ENCODE measurements around the gene GPR35. TPM values are rescaled to one million over a fixed set of nuclear protein-coding genes. Genes with fewer than 3 reads are reported as not detected.

GPR35 gene
- total and polyA plus RNA-seq, 4 donors, result 0.30 to 2.4 (median 0.44) TPM

- Histone ChIP-seq H3K27me3 (ENCODE audit: control insufficient read depth in 4 of 4, insufficient read depth in 4 of 4, low read length in 3 of 4) (no peaks in the 10 kb centered on the region), H3K27ac (ENCODE audit: low read depth in 1 of 2, low read length in 2 of 2) (no peak overlapping the region), H3K9me3 (ENCODE audit: control insufficient read depth in 4 of 4, low read length in 3 of 4) (no peaks in the 10 kb centered on the region), H3K4me1 (ENCODE audit: control insufficient read depth in 4 of 4, insufficient read depth in 4 of 4, low read length in 3 of 4) (peaks cover 10 to 31% (median 25%) of the 10 kb centered on the region in 4 donors), H3K9ac (ENCODE audit: low read depth in 1 of 2, low read length in 2 of 2) (no peak overlapping the region), H3K4me3 (ENCODE audit: low read depth in 1 of 3, low read length in 3 of 3) (no peak overlapping the region), H3K36me3 (ENCODE audit: control insufficient read depth in 4 of 4, insufficient read depth in 3 of 4, low read depth in 1 of 4, low read length in 3 of 4) (peaks cover 0 to 17% (median 6%) of the 10 kb centered on the region in 4 donors)
- TF ChIP-seq TAF1 (conservative IDR thresholded peaks at IDR 0.05) (no peak), HNF4G (IDR thresholded peaks at IDR 0.05) (no peak), ATF3 (IDR thresholded peaks at IDR 0.05) (no peak), ZBTB33 (IDR thresholded peaks at IDR 0.05) (no peak), YY1 (IDR thresholded peaks at IDR 0.05) (no peak), NR2F2 (IDR thresholded peaks at IDR 0.05) (no peak), FOXA1 (IDR thresholded peaks at IDR 0.05) (no peak), GABPA (IDR thresholded peaks at IDR 0.05 in 1 of 2, conservative IDR thresholded peaks at IDR 0.05 in 1 of 2) (no peak), EGR1 (IDR thresholded peaks at IDR 0.05; ENCODE audit: low read depth in 2 of 2) (no peak), CTCF (IDR thresholded peaks at IDR 0.05; ENCODE audit: low read depth, low read length, missing input control) (no peak), MAX (IDR thresholded peaks at IDR 0.05) (no peak)
- 93% methylated on average over 34 of the region's 34 CpGs for WGBS
- DNase-seq (ENCODE audit: low spot score), result no peak
Observed at GRCh38 chr2:240594511-240595380, 30.5 kb upstream of the GPR35 start.

GRCh38 chr2:240595381-240596079 is 29.8 kb upstream of the GPR35 start:
- peaks cover 9 to 23% (median 19%) of the 10 kb centered on the region in 4 donors for H3K4me1 ChIP-seq (ENCODE audit: control insufficient read depth in 4 of 4, insufficient read depth in 4 of 4, low read length in 3 of 4)
- no peak overlapping the region for H3K27ac ChIP-seq (ENCODE audit: low read depth in 1 of 2, low read length in 2 of 2)
- 88% methylated on average over 18 of the region's 18 CpGs for WGBS
- H3K27me3 ChIP-seq (ENCODE audit: control insufficient read depth in 4 of 4, insufficient read depth in 4 of 4, low read length in 3 of 4), result no peaks in the 10 kb centered on the region
- H3K4me3 ChIP-seq (ENCODE audit: low read depth in 1 of 3, low read length in 3 of 3), result no peak overlapping the region
- no peak overlapping the region for H3K9ac ChIP-seq (ENCODE audit: low read depth in 1 of 2, low read length in 2 of 2)
- DNase-seq (ENCODE audit: low spot score), result no peak
- no peaks in the 10 kb centered on the region for H3K9me3 ChIP-seq (ENCODE audit: control insufficient read depth in 4 of 4, low read length in 3 of 4)
- peaks cover 0 to 17% (median 6%) of the 10 kb centered on the region in 4 donors for H3K36me3 ChIP-seq (ENCODE audit: control insufficient read depth in 4 of 4, insufficient read depth in 3 of 4, low read depth in 1 of 4, low read length in 3 of 4)
- TF ChIP-seq ATF3 (IDR thresholded peaks at IDR 0.05) (no peak), CTCF (IDR thresholded peaks at IDR 0.05; ENCODE audit: low read depth, low read length, missing input control) (peak; percentile 11)
